Left renal cortex interstitium (tissue), 4 donors: ENCODE data around the gene DDX46. TPM values are rescaled to one million over a fixed set of nuclear protein-coding genes. Genes with fewer than 3 reads are reported as not detected.
"Not testable (repeated sequence)": the region's sequence is repeated elsewhere in the genome, so short reads cannot be mapped to it uniquely, and the experiment has no call there.

Source experiments
- DNase-seq, 4 donors: peaks; one replicate each; pipeline ENCODE4 v3.0.0-alpha.2; 2013; ENCODE audit warnings: low read depth in 4 of 4, low spot score in 2 of 4, missing footprints in 1 of 4
- polyA plus RNA-seq, 4 donors: library from polyadenylated mRNA; unstranded; fragments of 120-200 nt; gene quantifications; one replicate each; pipeline ENCODE4 v1.2.1, GENCODE V29; 2013; ENCODE audit not compliant: insufficient read length in 4 of 4

The DDX46 gene
- polyA plus RNA-seq, 4 donors: 61.2 to 102 (median 85.5) TPM

DNA sequence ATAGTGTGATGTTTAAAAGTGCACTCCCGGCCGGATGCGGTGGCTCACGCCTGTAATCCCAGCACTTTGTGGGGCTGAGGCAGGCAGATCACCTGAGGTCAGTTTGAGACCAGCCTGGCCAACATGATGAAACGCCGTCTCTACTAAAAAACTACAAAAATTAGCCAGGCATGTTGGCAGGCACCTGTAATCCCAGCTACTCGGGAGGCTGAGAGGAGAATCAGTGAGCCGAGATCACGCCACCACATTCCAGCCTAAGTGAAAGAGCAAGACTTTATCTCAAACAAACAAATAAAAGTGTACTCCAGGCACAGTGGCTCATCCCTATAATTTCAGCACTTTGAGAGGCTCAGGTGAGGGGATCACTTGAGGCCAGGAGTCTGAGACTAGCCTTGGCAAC, 79.8 kb downstream of the DDX46 start:
- not testable (repeated sequence) for DNase-seq

DNA sequence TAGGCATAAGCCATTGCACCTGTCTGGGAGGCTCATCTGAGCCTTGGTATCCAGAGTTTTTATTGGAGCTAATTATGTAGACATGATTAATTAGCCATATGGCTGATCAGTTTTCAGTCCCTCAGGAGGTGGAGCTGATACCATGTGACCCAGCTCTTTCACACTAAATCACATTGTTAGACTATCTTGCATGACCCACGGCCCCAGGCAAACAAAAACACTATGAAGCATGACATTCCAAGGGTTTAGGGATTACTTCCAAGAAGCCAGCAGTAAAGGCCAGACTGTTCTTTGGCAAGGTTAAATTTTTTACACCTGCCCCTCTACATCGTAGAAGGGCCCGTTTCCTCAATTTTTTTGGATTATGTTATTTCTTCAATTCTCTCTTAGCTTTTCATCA, 82.2 kb downstream of the DDX46 start:
- DNase-seq: no peak

DNA sequence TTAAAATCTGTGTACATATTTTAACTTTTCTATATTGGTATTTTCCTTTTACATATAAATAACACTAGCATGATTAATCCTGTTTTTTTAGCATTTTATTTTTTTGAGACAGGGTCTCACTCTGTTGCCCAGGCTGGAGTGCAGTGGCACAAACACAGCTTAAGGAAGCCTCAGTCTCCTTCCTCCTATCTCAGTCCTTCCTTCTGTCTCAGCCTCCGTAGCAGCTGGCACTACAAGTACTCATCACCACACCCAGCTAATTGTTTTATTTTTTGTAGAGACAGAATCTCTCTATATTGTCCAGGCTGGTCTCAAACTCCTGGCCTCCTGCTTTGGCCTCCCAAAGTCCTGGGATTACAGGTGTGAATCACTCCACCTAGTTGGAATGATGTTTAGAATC, 85.7 kb downstream of the DDX46 start:
- no peak for DNase-seq

DNA sequence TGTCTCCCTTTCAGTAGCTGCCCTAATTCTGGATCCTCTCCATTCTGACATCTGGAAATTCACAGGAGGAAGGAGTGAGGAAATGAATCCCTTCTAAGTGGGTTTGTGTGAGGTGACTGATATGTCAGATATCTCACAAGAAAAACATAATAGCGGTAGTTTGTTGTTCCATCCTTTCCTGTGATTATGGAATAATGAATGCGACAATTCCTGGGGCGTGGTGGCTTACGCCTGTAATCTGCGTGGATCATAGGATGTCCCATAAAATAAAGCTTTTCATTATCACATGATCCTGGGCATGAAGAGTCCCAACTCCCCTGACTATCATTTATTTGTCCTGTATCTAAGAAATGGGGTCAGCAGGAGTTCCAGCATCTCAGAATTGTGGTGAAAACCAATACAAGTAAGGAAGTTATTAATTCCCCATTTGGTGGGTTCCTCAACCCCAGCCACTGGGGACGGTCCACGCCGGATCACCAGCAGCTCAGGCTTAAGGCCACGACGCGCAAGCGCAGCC, 86.8 kb downstream of the DDX46 start:
- DNase-seq: no peak

DNA sequence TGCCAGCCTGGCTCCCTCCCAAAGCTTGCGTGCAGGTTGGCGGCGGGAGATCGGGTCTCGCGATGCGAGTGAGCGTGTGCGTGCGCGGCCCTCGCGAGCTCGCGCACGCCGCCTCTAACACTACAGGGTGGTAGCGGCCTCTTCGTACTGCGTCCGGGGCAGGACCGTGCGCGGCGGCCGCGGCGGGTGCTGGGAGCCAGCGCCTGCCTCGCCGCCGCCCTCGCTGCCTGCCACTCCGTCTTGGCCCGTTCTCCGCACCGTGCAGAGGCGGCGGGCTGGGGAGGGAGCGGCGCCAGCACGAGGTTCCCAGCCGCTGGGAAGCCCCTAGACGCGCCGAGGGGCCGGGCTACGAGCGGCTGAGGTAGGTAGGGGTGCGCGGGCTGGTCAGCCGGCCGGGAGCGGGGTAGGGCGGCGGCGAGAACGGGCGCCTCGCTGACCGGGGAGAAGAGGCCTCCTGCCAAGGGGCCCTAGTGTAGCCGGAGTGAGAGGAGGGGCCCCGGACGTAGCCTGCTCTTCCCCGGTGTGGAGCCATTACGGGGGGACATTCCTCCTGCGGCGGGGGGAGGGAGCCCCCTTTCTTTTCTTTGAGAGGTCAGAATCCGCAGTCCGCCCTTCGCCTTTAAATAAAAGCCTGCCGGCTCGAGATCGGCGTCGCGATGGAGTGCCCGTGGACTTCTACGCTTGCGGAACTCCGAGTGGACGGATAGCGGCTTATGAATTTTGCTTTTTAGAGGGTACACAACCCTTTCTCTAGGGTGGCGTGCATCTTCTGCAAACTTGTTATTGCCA, 87.5 kb downstream of the DDX46 start, which contains the start of gene C5orf24:
TSS of gene C5orf24 (plus strand) at position 117 of the 789 bp plus-strand sequence. CDS start 8,933 bp downstream, outside the sequence.
- peak; percentile 86 to 94 (median 88) for DNase-seq

DNA sequence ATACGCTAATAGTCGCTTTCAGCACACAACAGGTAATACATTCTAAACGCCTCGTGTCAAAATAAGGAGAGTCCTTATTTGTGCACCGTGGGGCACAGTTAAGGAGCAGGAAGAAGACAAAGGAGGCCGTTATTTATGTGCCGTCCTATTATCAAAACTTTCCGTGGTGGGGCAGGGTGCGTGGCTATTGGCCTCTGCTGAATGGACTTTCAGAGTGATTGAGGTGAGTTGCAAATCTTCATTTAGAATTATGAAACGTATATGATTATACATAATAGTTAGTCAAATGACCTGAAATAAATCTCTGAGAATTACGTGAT, 88.0 kb downstream of the DDX46 start:
- DNase-seq: peak in 3 of 4 donors; percentile 20 to 32 (median 27)

DNA sequence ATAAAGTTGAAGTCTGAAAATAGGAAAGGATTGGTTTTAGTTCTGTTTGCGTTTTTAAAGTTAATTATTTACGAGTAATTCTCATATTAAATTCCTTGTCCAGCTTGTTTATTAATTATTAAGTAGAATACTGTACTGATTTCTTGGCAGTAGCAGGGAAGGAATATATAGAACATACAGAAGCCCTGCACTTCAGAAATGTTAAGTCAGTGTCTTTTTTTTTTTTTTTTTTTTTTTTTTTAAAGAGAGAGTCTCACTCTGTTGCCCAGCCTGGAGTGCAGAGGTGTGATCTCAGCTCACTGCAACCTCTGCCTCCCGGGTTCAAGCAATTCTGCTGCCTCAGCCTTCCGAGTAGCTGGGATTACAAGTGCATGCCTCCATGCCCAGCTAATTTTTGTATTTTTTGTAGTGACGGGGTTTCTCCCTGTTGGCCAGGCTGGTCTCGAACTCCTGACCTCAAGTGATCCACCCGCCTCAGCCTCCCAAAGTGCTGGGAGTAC, 90.9 kb downstream of the DDX46 start:
- DNase-seq: not testable (repeated sequence)

DNA sequence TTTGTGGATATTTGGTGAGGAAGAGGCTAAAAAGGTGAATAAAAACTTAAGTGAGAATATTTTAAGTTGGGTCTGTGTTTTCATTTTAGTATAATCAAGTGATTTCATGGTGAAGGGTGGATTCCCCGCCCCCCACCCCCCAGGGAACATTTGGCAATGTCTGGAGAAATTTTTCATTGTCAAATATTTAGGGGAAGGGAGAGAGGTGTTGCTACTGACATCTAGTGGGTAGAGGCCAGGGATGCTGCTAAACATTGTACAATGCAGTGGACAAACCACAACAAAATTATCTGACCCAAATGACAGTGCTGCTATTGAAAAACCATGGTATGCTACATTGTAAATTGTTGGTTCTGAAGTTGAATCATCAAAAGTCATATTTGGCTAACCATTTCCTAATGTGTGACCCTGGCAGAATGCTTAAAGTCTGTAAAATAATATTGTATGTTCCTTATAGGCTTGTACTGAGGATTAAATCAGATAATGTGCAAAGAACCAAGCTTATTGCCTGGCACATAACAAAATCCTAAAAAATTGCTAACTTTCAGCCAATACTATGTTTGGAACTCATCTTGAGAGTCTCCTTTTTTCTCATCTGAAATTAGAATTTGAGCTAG, 92.8 kb downstream of the DDX46 start:
- no peak for DNase-seq

DNA sequence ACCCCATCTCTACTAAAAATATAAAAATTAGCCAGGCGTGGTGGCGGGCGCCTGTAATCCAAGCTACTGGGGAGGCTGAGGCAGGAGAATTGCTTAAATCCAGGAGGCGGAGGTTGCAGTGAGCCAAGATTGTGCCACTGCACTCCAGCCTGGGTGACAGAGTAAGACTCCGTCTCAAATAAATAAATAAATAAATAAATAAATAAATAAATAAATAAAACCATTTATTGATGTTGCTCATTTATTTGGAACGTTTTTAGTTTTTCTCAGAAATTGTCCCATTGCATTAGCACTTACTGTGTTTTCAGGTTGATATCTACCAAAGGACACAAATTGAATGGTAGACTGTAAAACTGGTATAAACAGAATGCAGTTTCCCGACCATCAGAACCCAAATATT, 97.9 kb downstream of the DDX46 start:
- DNase-seq: not testable (repeated sequence)

DNA sequence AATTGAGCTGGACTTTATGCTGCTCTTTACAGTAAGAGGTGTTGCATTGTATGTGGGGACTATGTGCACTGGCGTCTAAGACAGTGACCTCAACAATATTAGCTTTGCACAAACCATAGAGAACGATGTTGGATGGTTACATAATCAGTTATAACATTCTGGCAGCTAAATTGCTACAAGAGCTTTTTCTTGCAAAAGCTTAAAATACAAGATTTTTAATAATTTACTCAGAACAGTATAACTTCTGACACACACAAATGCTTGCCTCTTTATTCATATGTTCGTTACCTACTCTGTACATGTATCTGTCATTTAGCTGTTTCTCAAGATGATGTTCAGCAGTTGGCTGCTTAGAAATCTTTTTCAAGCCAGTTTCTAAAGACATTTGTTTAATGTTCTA, 98.8 kb downstream of the DDX46 start:
- no peak for DNase-seq

DNA sequence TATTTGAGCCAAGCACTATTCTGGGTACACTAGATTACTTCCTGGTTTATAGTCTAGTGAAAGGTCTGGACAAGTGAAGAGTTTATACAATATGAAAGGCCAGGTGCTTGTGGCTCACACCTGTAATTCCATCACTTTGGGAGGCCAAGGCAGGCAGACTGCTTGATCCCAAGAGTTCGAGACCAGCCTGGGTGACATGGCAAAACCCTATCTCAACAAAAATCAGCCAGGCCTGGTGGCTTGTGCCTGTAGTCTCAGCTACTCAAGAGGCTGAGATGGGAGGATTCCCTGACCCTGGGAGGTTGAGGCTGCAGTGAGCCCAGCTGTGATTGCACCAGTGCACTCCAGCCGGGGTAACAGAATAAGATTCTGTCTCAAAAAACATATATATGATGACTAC, 106.1 kb downstream of the DDX46 start:
- no peak for DNase-seq

DNA sequence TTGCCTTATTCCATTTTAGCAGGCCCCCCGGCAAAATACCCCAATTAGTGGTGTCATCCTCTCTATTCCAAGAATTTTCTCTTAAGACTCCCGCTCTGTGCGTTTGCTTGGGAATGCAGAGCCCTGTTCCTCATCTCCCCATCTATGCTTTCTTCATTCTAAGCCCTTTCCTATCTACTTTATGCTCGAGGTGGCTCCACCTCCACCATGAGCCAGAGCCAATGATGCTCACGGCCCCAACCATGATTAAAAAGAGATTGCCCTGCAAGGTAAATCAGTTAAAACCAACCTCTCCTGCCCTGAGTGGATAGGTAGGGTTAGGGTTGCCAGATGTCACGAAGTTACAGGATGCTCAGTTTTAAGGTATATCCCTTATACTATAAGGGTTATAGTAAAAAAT, 114.9 kb downstream of the DDX46 start:
- no peak for DNase-seq

DNA sequence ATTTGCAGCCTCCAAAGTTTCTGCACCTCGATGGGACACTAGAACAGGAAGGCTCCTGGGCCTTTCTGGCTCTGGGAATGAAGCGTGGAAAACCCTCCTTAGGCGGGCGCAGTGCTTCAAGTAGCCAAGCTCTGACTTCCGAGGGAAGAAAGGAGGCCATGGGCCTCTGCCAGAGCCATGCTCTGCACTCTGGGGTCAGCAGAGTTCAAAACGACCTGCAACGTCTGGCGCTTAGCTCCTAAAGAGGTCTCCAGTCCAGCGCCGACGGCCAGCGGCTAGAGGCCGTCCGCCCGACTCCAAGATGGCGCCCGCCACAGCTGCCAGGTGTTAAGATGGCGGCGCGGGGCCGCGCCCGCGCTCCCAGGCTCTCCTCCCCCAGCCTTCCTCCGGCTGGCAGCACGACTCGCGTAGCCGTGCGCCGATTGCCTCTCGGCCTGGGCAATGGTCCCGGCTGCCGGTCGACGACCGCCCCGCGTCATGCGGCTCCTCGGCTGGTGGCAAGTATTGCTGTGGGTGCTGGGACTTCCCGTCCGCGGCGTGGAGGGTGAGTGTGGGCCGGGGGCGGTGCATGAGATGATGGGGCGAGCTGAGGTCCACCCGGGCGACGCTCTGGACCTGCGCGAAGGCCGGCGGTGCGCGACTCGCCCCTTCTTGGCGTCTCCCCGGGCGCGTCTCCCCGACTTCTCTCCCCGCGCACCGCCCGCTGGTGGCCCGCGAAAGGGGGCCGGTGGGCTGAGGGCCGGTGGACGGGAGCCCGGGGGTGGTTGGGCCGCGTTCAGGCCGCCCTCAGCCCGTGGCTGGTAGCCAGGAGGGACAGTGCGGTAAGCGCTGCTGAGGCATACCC, 115.6 kb downstream of the DDX46 start, which contains the start of gene TXNDC15:
TSS of gene TXNDC15 (plus strand) at position 385 of the 844 bp plus-strand sequence. CDS start at position 442, 57 bp downstream.
- DNase-seq: peak; percentile 66 to 82 (median 78)

DNA sequence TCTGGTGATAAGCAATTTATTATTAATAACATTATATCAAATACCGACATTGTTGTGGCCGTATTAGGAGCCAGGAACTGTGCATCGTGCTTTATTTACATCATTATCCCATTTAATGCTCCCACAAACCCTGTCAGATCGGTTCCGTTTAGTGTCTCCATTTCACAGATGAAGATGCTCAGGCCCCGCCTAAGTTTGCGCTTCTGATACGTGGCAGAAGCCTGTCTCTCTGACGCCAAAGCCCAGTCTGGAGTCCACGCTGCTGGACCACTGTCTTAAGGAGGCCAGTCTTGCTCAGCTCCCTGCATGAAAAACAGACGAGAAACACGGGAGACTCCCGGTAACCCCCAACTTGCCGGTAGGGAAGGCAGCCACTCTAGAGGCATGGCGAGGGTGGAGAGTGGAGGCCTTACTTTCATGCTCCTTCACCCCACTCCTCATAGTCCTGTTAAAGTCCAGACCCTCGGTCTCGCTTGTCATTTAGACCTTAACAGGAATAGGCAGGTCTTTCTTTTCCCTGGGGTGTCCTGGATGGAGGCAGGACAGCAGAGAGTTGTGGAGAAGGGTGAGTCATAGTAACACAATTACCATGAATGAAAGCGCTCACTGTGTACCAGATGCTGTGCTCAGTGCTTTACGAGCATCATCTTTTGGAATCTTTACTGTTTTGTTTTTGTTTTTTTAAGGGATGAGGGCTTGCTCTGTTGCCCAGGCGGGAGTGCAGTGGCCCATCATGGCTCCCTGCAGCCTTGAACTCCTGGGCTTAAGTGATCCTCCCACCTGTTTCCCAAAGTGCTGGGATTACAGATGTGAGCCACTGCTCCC, 116.5 kb downstream of the DDX46 start:
- DNase-seq: peak in 3 of 4 donors; percentile 45 to 52 (median 45)

DNA sequence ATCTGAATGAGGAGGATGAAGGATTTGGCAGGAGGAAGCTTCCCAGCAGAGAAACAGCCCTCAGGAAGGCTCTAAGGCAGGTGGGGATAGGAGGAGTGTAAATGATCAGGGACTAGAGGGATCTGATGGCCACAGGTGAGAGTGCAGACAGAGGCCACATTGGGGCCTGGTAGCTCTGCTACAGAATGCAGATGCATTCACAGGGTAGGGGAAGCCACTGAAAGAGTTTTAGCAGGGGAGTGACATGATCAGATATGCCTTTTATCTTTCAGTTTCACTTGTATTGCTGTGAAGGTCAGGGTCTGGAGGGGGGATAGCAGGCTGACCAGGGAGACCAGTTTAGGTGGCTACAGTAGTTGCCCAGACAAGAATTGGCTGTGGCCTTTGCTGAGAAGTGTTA, 118.6 kb downstream of the DDX46 start:
- DNase-seq: no peak

DNA sequence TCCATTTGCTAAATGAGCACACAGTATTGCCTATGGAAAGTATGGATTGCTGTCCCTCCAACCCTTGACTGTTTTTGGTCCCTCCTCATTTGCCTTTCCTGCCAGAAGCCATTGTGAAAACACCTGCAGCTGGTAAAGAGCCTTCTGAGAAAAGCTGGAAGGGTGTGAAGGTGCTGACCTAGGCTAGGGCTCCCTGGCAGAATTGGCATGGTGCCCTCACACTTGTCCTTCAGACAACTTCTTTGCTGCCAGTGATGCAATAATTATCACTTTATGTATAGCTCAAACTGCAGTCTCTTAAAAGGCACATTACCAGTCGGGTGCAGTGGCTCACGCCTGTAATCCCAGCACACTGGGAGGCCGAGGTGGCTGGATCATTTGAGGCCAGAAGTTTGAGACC, 119.8 kb downstream of the DDX46 start:
- DNase-seq: no peak

DNA sequence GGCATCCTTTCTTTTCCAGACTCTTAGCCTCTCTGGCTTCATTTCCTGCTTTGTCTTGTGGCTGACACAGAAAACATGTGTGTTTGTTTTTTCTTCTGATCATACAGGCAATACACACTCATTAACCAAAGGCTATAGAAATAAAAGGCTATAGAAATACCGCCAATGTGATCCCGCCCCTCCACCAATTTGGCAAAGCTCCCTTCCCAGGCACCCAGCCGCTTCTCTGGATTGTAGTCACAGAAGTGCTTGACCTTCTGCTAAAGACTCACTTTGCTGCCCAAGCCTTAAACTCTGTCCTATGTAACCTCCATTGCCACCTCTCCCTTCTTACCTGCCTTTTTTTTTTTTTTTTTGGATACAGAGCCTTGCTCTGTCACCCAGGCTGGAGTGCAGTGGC, 120.9 kb downstream of the DDX46 start:
- no peak for DNase-seq
